NOMO-1 treated with DMSO at 0.1 percent for 48 hours (cell line): ENCODE measurements around the gene DR1.
"Not testable (repeated sequence)": the region's sequence is repeated elsewhere in the genome, so short reads cannot be mapped to it uniquely, and the experiment has no call there.

Source experiments
- DNase-seq: peaks from one replicate; lab custom pipeline; 2025; ENCODE audit not compliant: unreplicated experiment; lab: John Stamatoyannopoulos, UW

The DR1 gene

DNA sequence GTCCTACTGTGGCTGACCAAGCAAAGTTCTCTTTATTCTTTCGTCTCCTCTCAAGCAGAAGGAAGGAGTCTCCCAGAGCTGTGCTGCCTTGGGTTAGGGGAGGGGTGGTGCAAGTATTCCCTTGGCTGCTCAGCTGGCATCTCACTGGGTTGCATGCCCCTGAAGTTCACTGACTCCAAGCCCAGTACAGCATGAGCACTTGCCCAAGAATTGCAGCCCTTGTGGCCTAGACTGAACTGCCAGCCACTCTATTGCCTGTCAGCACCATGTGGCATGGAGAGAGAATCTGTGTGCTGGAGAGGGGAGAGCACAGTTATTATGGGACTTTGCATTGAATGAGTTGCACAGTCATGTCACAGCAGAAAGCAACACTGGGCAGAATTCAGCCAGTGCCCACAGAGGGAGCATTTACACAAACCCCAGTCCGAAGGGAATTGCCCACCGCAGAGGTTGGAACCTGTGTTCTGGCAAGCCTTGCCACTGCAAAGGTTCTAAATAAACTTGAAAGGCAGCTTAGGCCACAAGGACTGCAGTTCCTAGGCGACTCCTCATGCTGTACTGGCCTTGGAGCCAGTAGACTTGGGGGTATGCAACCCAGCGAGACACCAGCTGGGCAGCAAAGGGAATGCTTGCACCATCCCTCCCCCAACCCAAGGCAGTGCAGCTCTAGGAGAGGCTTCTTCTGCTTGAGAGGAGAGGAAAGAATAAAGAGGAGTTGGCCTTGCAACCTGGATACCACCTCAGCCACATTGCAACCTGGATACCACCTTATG is 28.8 kb downstream of the DR1 start:
- DNase-seq, result no peak

DNA sequence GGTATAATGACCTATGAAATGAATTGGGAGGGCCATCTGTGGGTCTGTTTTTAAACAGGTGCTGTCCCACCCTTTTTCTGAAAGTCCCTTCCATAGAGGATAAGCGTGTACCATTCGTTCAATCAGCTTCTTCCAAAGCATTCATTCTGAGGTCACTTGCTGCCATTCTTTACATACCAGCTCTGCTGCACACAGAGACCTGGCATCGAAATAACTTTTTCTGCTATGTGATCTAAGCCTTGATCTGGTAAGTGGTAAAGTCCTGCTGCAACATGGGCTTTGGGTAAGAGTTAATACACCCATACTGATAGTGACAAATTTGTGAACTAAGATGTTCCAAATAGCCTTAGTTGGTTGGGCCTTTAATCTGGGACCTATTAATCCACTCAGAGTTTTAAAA is 38.9 kb downstream of the DR1 start:
- no peak for DNase-seq

DNA sequence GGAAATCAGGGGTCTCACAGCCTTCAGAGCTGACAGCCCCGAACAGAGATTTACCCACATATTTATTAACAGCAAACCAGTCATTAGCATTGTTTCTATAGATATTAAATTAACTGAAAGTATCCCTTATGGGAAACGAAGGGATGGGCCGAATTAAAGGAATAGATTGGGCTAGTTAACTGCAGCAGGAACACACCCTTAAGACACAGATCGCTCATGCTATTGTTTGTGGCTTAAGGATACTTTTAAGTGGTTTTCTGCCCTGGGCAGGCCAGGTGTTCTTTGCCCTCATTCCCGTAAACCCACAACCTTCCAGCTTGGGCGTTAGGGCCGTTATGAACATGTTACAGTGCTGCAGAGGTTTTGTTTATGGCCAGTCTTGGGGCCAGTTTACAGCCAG is 40.6 kb downstream of the DR1 start:
- not testable (repeated sequence) for DNase-seq

DNA sequence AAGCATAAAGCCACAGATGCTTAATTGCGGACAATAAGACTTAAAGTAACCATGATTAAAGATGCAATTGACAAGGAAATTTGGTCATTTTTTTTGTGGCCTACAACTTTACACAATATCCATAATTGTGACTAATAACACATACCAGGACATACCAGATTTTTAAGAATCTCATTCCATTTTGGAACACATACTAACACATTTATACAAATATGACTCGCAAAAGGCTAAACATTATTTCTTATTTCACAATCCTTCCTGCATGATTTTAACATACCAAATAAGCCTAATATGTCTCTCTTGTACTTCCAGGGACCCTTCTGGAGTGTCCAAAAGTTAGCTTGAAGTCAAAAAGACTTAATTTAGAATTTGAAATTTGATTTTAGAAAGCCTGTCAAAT is 48.8 kb downstream of the DR1 start:
- DNase-seq, result no peak

DNA sequence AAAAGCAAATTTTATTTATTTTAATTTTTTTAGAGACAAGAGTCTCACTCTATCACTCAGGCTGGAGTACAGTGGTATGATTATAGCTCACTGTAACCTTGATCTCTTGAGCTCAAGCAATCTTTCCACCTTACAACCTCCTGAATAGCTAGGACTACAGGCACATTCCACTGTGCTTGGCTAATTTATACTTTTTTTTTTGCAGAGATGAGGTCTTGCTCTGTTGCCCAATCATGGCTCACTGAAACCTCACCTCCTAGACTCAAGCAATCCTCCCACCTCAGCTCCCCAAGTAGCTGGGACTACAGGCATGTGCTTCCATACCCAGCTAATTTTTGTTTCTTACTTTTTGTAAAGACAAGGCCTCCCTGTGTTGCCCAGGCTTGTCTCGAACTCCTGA is 49.5 kb downstream of the DR1 start:
- DNase-seq, result no peak

DNA sequence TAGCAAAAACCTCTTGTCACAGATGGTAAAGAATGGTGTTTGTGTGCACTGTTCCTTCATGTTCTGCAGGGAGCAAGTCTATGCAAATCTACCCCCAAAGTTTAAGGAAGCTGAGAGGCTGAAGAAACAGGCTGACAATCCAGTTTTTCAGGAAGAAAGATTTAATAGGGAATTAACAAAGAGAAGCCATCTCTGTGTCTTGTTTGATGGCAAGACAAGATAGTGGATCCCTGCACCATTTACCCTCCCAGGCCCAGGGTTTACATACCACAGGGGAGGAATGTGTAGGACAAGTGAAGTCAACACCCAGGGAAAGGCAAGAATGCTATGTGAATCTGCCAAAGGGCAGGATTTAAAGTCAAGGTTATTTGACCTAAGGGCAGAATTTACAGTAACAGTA is 54.1 kb downstream of the DR1 start:
- DNase-seq, result no peak

DNA sequence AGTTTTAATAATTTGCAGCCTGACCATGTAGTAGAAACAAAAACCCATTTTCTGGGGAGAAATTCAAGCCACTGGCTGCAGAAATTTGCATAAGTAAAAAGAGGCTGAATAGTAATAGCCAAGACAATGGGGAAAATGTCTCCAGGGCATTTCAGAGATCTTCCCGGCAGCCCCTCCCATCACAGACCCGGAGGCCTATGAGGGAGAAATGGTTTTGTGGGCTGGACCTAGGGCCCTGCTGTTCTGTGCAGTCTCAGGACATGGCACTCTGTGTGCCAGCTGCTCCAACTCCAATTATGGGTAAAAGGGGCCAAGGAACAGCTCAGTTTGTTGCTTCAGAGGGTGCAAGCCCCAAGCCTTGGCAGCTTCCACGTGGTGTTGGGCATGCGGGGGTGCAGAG is 62.5 kb downstream of the DR1 start:
- DNase-seq, result no peak

DNA sequence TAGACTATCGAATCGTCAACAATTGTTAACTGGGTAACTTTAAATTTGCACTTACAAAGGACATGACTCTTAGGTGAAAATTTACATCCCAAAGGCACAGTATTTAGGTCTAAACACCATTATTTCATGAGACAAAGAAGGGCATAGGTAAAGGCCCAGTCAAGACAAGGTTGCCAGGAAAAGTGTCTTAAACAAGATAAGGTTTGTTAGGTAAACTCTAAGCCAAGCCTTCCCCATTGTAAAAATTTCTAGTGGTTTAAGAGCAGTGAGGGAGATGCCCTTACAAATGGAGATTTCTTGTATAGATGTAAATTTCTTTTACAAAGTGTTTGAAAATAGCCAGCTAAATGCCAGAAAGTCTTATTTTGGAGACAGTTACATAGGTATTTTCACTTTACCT is 65.3 kb downstream of the DR1 start:
- DNase-seq, result no peak

DNA sequence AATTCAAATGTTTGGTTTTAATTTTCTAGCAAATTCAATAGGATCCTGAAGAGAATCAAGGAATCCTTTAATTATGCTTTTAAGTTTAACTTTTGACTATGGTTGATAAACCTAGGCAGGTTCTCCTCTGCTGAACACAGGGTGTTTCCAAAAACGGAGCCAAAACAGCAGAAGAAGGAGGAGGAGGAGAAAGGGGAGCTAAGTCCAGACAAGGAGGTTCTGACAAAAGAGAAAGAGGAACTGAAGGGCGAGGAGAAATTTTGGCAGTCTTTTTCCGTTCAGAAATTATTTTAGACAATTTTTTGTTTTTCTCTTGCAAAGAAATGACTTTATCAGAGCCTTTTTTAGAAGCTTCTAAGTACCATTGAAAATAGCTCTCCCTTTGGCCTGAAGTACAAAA is 69.0 kb downstream of the DR1 start:
- DNase-seq, result peak; percentile 26

DNA sequence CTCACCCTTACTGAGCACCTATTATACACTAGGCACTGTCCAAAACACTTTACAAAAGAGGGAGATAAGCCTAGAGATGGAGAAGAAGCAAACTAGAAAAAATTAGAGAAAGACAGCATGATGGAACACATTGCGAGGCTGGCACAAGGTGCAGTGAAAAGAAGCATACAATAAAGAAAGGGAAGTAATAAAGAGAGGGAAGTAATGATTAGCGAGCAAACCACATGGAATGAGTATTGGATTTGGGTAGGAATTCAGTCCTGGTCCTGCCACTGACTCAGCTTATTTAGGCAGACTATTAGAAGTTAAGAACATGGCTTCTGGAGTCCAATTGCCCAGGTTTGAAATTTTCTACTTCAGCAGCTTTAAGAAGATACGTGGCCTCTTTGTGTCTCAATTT is 69.6 kb downstream of the DR1 start:
- DNase-seq, result peak; percentile 4

DNA sequence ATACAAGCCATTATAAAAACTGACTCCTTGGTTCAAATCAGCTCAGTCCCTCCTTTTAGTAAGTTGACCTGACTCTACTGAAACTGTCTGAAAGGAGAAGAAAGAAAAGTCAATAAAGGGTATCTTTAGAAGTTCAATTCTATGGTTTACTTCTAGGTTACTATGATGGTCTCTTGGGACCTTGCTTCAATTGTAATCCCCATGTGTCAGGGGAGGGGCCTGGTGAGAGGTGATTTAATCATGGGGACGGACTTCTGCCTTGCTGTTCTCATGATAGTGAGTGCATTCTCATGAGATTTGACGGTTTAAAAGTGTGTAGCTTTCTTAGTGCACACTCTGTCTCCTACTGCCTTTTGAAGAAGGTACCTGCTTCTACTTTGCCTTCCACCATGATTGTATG is 70.5 kb downstream of the DR1 start:
- DNase-seq, result no peak
